ENCODE measurements around the gene KIF19. TPM values are rescaled to one million over a fixed set of nuclear protein-coding genes. Genes with fewer than 3 reads are reported as not detected.

Gene KIF19
- total and polyA plus RNA-seq, 2 donors (not counting 1 experiment from before 2014, with no cell fraction given): not detected

GRCh38 chr17:74332017-74332650 is 6.1 kb downstream of the KIF19 start:
- POLR2A ChIA-PET: no interaction called here

More at GRCh38 chr17:74332017-74332650, 6.1 kb downstream of the KIF19 start:
- Mint-ChIP-seq H3K9me3 (ENCODE audit: insufficient read depth) (no peaks in the 10 kb centered on the region), H3K4me3 (no peak overlapping the region), H3K27me3 (peaks cover 19% of the 10 kb centered on the region), H3K27ac (no peak overlapping the region), H3K4me1 (no peaks in the 10 kb centered on the region)
- Histone ChIP-seq H4K20me1 (ENCODE audit: control insufficient read depth, insufficient read depth, low read length, poor library complexity, severe bottlenecking) (no peaks in the 10 kb centered on the region), H3K4me1 (ENCODE audit: control insufficient read depth in 2 of 2, insufficient read depth in 2 of 2, low read length in 2 of 2) (no peaks in the 10 kb centered on the region), H3K9me3 (ENCODE audit: control extremely low read depth in 1 of 3, control insufficient read depth in 2 of 3, insufficient read depth in 1 of 3, low read length in 2 of 3) (peaks cover 0 to 15% (median 0%) of the 10 kb centered on the region in 3 donors), H3K4me2 (replicated peaks; ENCODE audit: low read depth, low read length, poor library complexity, severe bottlenecking) (no peak overlapping the region), H2AFZ (ENCODE audit: insufficient read depth, low read depth, low read length, poor library complexity, severe bottlenecking) (no peak overlapping the region), H3K27ac (ENCODE audit: low read length in 2 of 2) (no peak overlapping the region), H3K9ac (ENCODE audit: low read length) (no peak overlapping the region), H3K27me3 (replicated peaks in 1 of 4; ENCODE audit: control extremely low read depth in 1 of 4, control insufficient read depth in 3 of 4, insufficient read depth in 4 of 4, low read length in 3 of 4) (peaks cover 0 to 13% (median under 1%) of the 10 kb centered on the region in 4 experiments), H3K4me3 (ENCODE audit: control extremely low read depth in 1 of 5, extremely low read depth in 1 of 5, insufficient read depth in 1 of 5, low read depth in 2 of 5, low read length in 4 of 5) (no peak overlapping the region), H3K36me3 (replicated peaks in 1 of 2; ENCODE audit: control extremely low read depth in 1 of 2, control insufficient read depth in 1 of 2, extremely low read depth in 1 of 2, insufficient read depth in 2 of 2, low read length in 1 of 2) (no peaks in the 10 kb centered on the region), H3K79me2 (ENCODE audit: control insufficient read depth, insufficient read depth, low read length) (no peaks in the 10 kb centered on the region)
- no peak for ATAC-seq (ENCODE audit: low read depth)
- CTCF ChIA-PET: no interaction called here
- WGBS (ENCODE audit: insufficient coverage): 71% methylated on average over 4 of the region's 7 CpGs
- DNase-seq: no peak
- intact Hi-C loops (cut with micrococcal nuclease): no loop called here
- TF ChIP-seq CTCF (IDR thresholded peaks at IDR 0.05): no peak
- no peak for TF ChIP-seq EZH2 (IDR thresholded peaks at IDR 0.05; ENCODE audit: borderline replicate concordance, insufficient read depth, low read depth, low read length, poor library complexity, severe bottlenecking)

All from B cell (primary cell).